ENCODE measurements around the gene HP. TPM values are rescaled to one million over a fixed set of nuclear protein-coding genes. Genes with fewer than 3 reads are reported as not detected.

HP gene
- total RNA-seq, 1 experiment from 2014 or later, result 18.1 TPM

- TF ChIP-seq ZBTB33 (IDR thresholded peaks at IDR 0.05; ENCODE audit: extremely low read depth, insufficient replicate concordance, low read length), result no peak
- peak; percentile 94 for TF ChIP-seq POLR2AphosphoS5 (IDR thresholded peaks at IDR 0.05; ENCODE audit: low read depth, low read length)
- TF ChIP-seq RAD21 (IDR thresholded peaks at IDR 0.05; ENCODE audit: low read depth), result no peak
- peak; percentile 98 for TF ChIP-seq SP1 (IDR thresholded peaks at IDR 0.05; ENCODE audit: low read depth)
- no peak for TF ChIP-seq CEBPB (IDR thresholded peaks at IDR 0.05; ENCODE audit: low read depth)
These were observed 39.4 kb downstream of the HP start, which contains the start of the genes DHX38 and TXNL4B (continued) for GRCh38 chr16:72093448-72094265.

- intact Hi-C loops (cut with micrococcal nuclease), result loop anchor here (10.0 kb wide), 2 partner anchors 209 to 529 kb away; partner anchors contain the start of gene ZNF821
- peak overlapping the region; percentile 37 for H2AFZ ChIP-seq (ENCODE audit: low read depth, low read length, poor library complexity, severe bottlenecking)
- POLR2A ChIA-PET, result no interaction called here
These were observed 39.9 kb downstream of the HP start for GRCh38 chr16:72094266-72094610.

More at GRCh38 chr16:72094266-72094610, 39.9 kb downstream of the HP start:
- H3K79me2 ChIP-seq (ENCODE audit: insufficient read depth, low read length), result peaks cover 72% of the 10 kb centered on the region
- no peaks in the 10 kb centered on the region for H3K9me2 ChIP-seq (ENCODE audit: insufficient read depth)
- TF ChIP-seq CTCF (IDR thresholded peaks at IDR 0.05 in 2 of 3, conservative IDR thresholded peaks at IDR 0.05 in 1 of 3; ENCODE audit: borderline replicate concordance in 1 of 3, insufficient read depth in 1 of 3, low read depth in 2 of 3, low read length in 2 of 3) (no peak), RAD21 (IDR thresholded peaks at IDR 0.05; ENCODE audit: low read depth) (no peak), SRF (IDR thresholded peaks at IDR 0.05; ENCODE audit: low read depth) (no peak), ZFX (IDR thresholded peaks at IDR 0.05) (peak; percentile 61), POLR2A (IDR thresholded peaks at IDR 0.05; ENCODE audit: borderline replicate concordance, extremely low read depth, insufficient read depth, insufficient read length) (no peak), FOSL1 (IDR thresholded peaks at IDR 0.05; ENCODE audit: low read depth) (no peak), EGR1 (IDR thresholded peaks at IDR 0.05; ENCODE audit: low read depth) (no peak)
- ChIA-PET RAD21 (ENCODE audit: low non-redundant PET in 1 of 2, low total read pairs in 2 of 2, uncharacterized antibody in 2 of 2, unreplicated experiment in 2 of 2) (no interaction called here), CTCF (interaction anchor here (1.4 kb wide), 1 partner anchor 28 kb away, joined by 7 read pairs; no protein-coding TSS in a partner anchor)
- peak overlapping the region; percentile 73 to 99 for H3K4me3 ChIP-seq (replicated peaks in 1 of 2; ENCODE audit: low read depth in 1 of 2, low read length in 2 of 2)
- H3K27ac ChIP-seq (ENCODE audit: low read depth, low read length), result peak overlapping the region; percentile 65
- BruUV-seq (replicated peaks), result TSS peak; percentile 55
- DNase-seq (ENCODE audit: low read depth, low spot score), result no peak
- peaks cover 27 to 35% of the 10 kb centered on the region in 2 experiments; a peak in 3 of 4 replicates for H3K36me3 ChIP-seq (ENCODE audit: control insufficient read depth in 1 of 2, insufficient read depth in 2 of 2, low read length in 2 of 2)
- H3K9ac ChIP-seq (ENCODE audit: low read length), result peak overlapping the region; percentile 90
- no peaks in the 10 kb centered on the region for H3K9me3 ChIP-seq (ENCODE audit: control insufficient read depth in 1 of 2, insufficient read depth in 1 of 2, low read depth in 1 of 2, low read length in 2 of 2)
- H3K4me1 ChIP-seq (ENCODE audit: control insufficient read depth in 1 of 2, insufficient read depth in 2 of 2, low read length in 2 of 2), result peaks cover 6 to 15% of the 10 kb centered on the region in 2 experiments; a peak in 3 of 4 replicates
- peak; percentile 16 for ATAC-seq
- peak overlapping the region; percentile 91 for H3K4me2 ChIP-seq (ENCODE audit: low read length)
- H4K20me1 ChIP-seq (ENCODE audit: insufficient read depth), result no peaks in the 10 kb centered on the region
- H3K27me3 ChIP-seq (ENCODE audit: insufficient read depth, low read length), result no peaks in the 10 kb centered on the region
